Panc1 (cell line): Measurements from ENCODE around the gene MIR17HG. TPM values are rescaled to one million over a fixed set of nuclear protein-coding genes. Genes with fewer than 3 reads are reported as not detected.

ENCODE experiments used
- ATAC-seq: fragments of 200-7000 bp; cut with Tn5 transposase; 2 replicates; pipeline ENCODE4 v1.9.1; 2020; ENCODE audit warnings: mild to moderate bottlenecking, moderate library complexity
- BruUV-seq: library from RNA; stranded (reverse); fragments of 400-500 nt; replicated peaks from 2 replicates; lab custom pipeline; 2021; lab: Mats Ljungman, UMichigan
- CTCF ChIA-PET: fragments of 300-600 bp; sonication (Branson Sonifier 250); formaldehyde crosslinking; loops from one replicate; lab custom pipeline; 2022; ENCODE audit warnings: antibody characterized with exemption; lab: Charles Lee
- POLR2A ChIA-PET: fragments of 300-600 bp; sonication (Branson Sonifier 250); formaldehyde crosslinking; loops from one replicate; lab custom pipeline; 2022; ENCODE audit warnings: antibody characterized with exemption; lab: Charles Lee
- DNase-seq: peaks from one replicate; pipeline ENCODE4 v3.0.0-alpha.2; 2010; ENCODE audit warnings: low read depth, low spot score
- H3K27ac ChIP-seq: 2 replicates; pipeline ENCODE4 v1.5.1; 2011; ENCODE audit warnings: mild to moderate bottlenecking, low read length, inconsistent platforms
- H3K27me3 ChIP-seq: fragments of 200-500 bp; sonication (Bioruptor generic); 2 replicates; pipeline ENCODE4 v1.6.0; 2014; ENCODE audit warnings: low read length, inconsistent platforms; ENCODE audit not compliant: control insufficient read depth, insufficient read depth
- H3K36me3 ChIP-seq: fragments of 200-500 bp; sonication (Bioruptor generic); 2 replicates; pipeline ENCODE4 v1.5.1; 2014; ENCODE audit warnings: inconsistent platforms, mild to moderate bottlenecking, low read length, moderate library complexity; ENCODE audit not compliant: control insufficient read depth, insufficient read depth
- H3K4me1 ChIP-seq: 2 replicates; pipeline ENCODE4 v1.5.1; 2011; ENCODE audit warnings: inconsistent platforms, mild to moderate bottlenecking, low read length, moderate library complexity; ENCODE audit not compliant: control insufficient read depth, insufficient read depth
- H3K4me3 ChIP-seq, 2 experiments: 2 replicates each; pipeline ENCODE4 v1.5.1; 2011 to 2012; ENCODE audit warnings: low read depth in 2 of 2, low read length in 2 of 2, mild to moderate bottlenecking in 2 of 2, inconsistent platforms in 1 of 2, moderate library complexity in 1 of 2
- H3K9me3 ChIP-seq: fragments of 200-500 bp; sonication (Bioruptor generic); 2 replicates; pipeline ENCODE4 v1.5.1; 2014; ENCODE audit warnings: low read depth, mild to moderate bottlenecking, inconsistent platforms, low read length, moderate library complexity; ENCODE audit not compliant: control insufficient read depth, insufficient read depth
- POLR2AphosphoS5 ChIP-seq: IDR thresholded peaks from 2 replicates; pipeline ENCODE4 v1.6.1; 2012; ENCODE audit warnings: mild to moderate bottlenecking, low read depth, low read length, moderate library complexity
- SIN3A ChIP-seq: IDR thresholded peaks from 2 replicates; pipeline ENCODE4 v1.6.1; 2012; ENCODE audit warnings: low read depth, mild to moderate bottlenecking, low read length, moderate library complexity, borderline replicate concordance; ENCODE audit not compliant: insufficient read depth
- TCF7L2 ChIP-seq: IDR thresholded peaks from 2 replicates; pipeline ENCODE4 v1.6.1; 2011; ENCODE audit warnings: mild to moderate bottlenecking, low read depth, low read length, inconsistent platforms
- in situ Hi-C: cut with HindIII; loops from 2 replicates; pipeline ENCODE4 v1.10.0; 2016; ENCODE audit warnings: low sequenced_read_pairs, low pct_unique_long_range_greater_than_20kb
- intact Hi-C: fragments of 100-400 bp; cut with micrococcal nuclease; formaldehyde crosslinking; loops from one replicate; pipeline ENCODE4 v1.10.0; 2022; ENCODE audit not compliant: unreplicated experiment
- total RNA-seq: library from RNA; stranded (reverse); gene quantifications from one replicate; pipeline ENCODE4 v1.2.1, GENCODE V29; 2021; ENCODE audit not compliant: unreplicated experiment
- TF ChIP-seq, protein P1 (sequence below): fragments of 450-650 bp; IDR thresholded peaks from 2 replicates; pipeline ENCODE4 v1.5.1; 2017; ENCODE audit warnings: mild to moderate bottlenecking
- TF ChIP-seq, protein P2 (sequence below), 2 experiments: IDR thresholded peaks; 2 replicates each; pipeline ENCODE4 v1.6.1; 2011 to 2012; ENCODE audit warnings: low read depth in 2 of 2, control low read depth in 1 of 2, low read length in 1 of 2, mild to moderate bottlenecking in 1 of 2, moderate library complexity in 1 of 2; ENCODE audit not compliant: insufficient read depth in 1 of 2

Gene MIR17HG
- total RNA-seq, 1 experiment from 2014 or later = 3.1 TPM

DNA sequence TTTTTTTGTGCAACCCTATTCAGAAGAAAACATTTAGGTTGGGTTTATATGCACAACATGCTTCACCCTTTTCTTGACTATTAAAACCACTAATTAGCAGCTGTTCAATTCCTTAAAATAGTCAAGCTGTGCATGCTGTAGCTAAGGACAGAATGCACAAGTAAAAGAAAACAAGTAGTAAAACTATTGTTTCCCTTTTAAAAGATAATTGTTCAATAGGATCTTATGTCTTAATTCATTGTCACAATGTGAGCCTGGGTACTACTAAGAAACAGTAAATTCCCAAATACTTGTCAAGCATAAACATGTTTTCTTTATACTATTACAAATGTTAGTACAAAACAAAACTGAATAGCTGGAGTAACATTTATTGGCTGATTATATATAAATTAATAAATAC, 32.6 kb upstream of the MIR17HG start:
- TF ChIP-seq POLR2AphosphoS5 (no peak), TCF7L2 (no peak), SIN3A (no peak)
- TF ChIP-seq, protein P1, sequence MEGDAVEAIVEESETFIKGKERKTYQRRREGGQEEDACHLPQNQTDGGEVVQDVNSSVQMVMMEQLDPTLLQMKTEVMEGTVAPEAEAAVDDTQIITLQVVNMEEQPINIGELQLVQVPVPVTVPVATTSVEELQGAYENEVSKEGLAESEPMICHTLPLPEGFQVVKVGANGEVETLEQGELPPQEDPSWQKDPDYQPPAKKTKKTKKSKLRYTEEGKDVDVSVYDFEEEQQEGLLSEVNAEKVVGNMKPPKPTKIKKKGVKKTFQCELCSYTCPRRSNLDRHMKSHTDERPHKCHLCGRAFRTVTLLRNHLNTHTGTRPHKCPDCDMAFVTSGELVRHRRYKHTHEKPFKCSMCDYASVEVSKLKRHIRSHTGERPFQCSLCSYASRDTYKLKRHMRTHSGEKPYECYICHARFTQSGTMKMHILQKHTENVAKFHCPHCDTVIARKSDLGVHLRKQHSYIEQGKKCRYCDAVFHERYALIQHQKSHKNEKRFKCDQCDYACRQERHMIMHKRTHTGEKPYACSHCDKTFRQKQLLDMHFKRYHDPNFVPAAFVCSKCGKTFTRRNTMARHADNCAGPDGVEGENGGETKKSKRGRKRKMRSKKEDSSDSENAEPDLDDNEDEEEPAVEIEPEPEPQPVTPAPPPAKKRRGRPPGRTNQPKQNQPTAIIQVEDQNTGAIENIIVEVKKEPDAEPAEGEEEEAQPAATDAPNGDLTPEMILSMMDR = no peak
- TF ChIP-seq, protein P2, sequence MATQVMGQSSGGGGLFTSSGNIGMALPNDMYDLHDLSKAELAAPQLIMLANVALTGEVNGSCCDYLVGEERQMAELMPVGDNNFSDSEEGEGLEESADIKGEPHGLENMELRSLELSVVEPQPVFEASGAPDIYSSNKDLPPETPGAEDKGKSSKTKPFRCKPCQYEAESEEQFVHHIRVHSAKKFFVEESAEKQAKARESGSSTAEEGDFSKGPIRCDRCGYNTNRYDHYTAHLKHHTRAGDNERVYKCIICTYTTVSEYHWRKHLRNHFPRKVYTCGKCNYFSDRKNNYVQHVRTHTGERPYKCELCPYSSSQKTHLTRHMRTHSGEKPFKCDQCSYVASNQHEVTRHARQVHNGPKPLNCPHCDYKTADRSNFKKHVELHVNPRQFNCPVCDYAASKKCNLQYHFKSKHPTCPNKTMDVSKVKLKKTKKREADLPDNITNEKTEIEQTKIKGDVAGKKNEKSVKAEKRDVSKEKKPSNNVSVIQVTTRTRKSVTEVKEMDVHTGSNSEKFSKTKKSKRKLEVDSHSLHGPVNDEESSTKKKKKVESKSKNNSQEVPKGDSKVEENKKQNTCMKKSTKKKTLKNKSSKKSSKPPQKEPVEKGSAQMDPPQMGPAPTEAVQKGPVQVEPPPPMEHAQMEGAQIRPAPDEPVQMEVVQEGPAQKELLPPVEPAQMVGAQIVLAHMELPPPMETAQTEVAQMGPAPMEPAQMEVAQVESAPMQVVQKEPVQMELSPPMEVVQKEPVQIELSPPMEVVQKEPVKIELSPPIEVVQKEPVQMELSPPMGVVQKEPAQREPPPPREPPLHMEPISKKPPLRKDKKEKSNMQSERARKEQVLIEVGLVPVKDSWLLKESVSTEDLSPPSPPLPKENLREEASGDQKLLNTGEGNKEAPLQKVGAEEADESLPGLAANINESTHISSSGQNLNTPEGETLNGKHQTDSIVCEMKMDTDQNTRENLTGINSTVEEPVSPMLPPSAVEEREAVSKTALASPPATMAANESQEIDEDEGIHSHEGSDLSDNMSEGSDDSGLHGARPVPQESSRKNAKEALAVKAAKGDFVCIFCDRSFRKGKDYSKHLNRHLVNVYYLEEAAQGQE (IDR thresholded peaks at IDR 0.05; ENCODE audit: insufficient read depth in 1 of 2, low read depth in 2 of 2, low read length in 1 of 2) = no peak
- H3K36me3 ChIP-seq = no peaks in the 10 kb centered on the region
- no peak overlapping the region for H3K4me3 ChIP-seq
- CTCF ChIA-PET = no interaction called here
- in situ Hi-C loops = no loop called here
- H3K27ac ChIP-seq = no peak overlapping the region
- intact Hi-C loops = no loop called here
- peaks cover 4% of the 10 kb centered on the region; the same call in 1 of the 2 replicates for H3K27me3 ChIP-seq
- H3K9me3 ChIP-seq = no peaks in the 10 kb centered on the region
- DNase-seq (no peak), ATAC-seq (no peak)
- H3K4me1 ChIP-seq = no peaks in the 10 kb centered on the region
- no TSS peak for BruUV-seq
- POLR2A ChIA-PET = no interaction called here

DNA sequence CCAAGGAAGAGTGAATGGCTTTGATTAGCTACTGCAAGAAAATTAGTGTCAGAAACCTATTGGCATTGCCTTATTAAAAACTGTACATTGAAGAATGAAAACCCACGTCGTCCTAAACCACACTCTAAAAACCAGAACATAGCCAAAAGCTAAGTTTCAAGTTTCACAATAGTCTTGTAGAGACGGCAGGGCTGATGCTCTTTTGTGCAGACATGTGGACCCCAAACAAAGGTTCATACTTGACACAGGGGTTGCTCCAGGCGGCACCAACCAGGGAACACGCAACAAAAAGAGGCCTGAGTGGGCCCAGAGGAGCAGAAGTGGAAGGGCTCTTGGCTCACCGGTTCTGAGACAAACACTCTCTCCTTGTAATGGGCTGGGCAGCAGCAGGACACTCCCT, 28.6 kb upstream of the MIR17HG start:
- TF ChIP-seq SIN3A = no peak
- TF ChIP-seq, protein P1 = no peak
- no peak for TF ChIP-seq POLR2AphosphoS5
- TF ChIP-seq, protein P2 (IDR thresholded peaks at IDR 0.05; ENCODE audit: insufficient read depth in 1 of 2, low read depth in 2 of 2, low read length in 1 of 2) = no peak
- TF ChIP-seq TCF7L2 = no peak
- Histone ChIP-seq H3K36me3 (no peaks in the 10 kb centered on the region), H3K27me3 (peaks cover 4% of the 10 kb centered on the region; the same call in 1 of the 2 replicates), H3K9me3 (no peaks in the 10 kb centered on the region), H3K27ac (no peak overlapping the region), H3K4me3 (no peak overlapping the region), H3K4me1 (no peaks in the 10 kb centered on the region)
- no peak for DNase-seq
- no TSS peak for BruUV-seq
- ATAC-seq = no peak
- intact Hi-C loops = no loop called here
- ChIA-PET CTCF (no interaction called here), POLR2A (no interaction called here)
- in situ Hi-C loops = no loop called here
